ENCODE measurements around the gene NUP214.

- TF ChIP-seq CTCF (IDR thresholded peaks at IDR 0.05) = no peak
- TF ChIP-seq ZFX (IDR thresholded peaks at IDR 0.05; ENCODE audit: borderline replicate concordance) = no peak
These were observed 4.7 kb upstream of the NUP214 start for GRCh38 chr9:131120620-131121228.
